ENCODE data around the gene ASPA. TPM values are rescaled to one million over a fixed set of nuclear protein-coding genes. Genes with fewer than 3 reads are reported as not detected.

Gene ASPA
- polyA plus RNA-seq, 3 donors from 2014 or later, result not detected

DNA sequence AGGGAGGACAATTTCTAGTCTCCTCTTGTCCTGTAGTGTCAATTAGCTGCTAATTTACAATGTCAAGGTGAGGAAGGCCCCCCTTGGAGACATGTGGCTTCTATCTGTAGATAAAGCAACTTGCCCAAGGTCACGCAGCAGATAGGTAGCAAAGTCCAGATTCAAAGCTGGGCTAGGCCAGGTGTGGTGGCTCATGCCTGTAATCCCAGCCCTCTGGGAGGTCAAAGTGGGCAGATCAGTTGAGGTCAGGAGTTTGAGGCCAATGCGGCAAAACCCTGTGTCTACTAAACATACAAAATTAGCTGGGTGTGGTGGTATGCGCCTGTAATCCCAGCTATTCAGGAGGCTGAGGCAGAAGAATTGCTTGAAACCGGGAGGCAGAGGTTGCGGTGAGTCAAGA is 70.7 kb downstream of the ASPA start:
- H3K4me3 Mint-ChIP-seq, result no peak overlapping the region
- peaks cover 0 to 11% (median 3%) of the 10 kb centered on the region in 3 donors for H3K27me3 Mint-ChIP-seq (ENCODE audit: low read depth in 3 of 3)
- H3K36me3 Mint-ChIP-seq, result no peaks in the 10 kb centered on the region
- H3K27ac Mint-ChIP-seq, result no peak overlapping the region
- DNase-seq, result no peak
- no peaks in the 10 kb centered on the region for H3K9me3 Mint-ChIP-seq
- H3K4me1 Mint-ChIP-seq, result no peaks in the 10 kb centered on the region

GRCh38 chr17:3546997-3547396 is 71.2 kb downstream of the ASPA start:
- Mint-ChIP-seq H3K4me3 (no peak overlapping the region), H3K9me3 (no peaks in the 10 kb centered on the region), H3K27ac (no peak overlapping the region), H3K27me3 (ENCODE audit: low read depth in 3 of 3) (peaks cover 0 to 11% (median 3%) of the 10 kb centered on the region in 3 donors), H3K36me3 (no peaks in the 10 kb centered on the region), H3K4me1 (no peaks in the 10 kb centered on the region)
- no peak for DNase-seq

DNA sequence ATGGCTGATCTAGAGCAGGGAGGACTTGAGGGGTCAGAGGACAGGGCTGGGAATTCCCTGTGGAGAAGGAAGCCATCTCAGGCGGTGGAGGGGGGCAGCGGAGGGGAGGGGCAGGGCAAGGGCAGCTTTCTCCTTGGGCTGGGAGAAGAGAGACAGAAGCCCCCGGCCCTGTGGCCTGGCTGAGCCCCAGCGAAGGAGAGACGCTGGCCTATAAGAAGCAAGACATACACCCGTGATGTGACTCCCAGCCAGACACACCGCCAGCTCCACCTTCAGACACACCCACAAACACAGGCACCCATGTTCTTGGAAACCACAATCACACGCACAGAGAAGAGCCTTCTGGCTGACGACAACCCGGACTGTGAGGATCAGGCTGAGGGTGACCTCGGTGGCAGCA is 71.8 kb downstream of the ASPA start:
- Mint-ChIP-seq H3K4me1 (no peaks in the 10 kb centered on the region), H3K4me3 (no peak overlapping the region)

DNA sequence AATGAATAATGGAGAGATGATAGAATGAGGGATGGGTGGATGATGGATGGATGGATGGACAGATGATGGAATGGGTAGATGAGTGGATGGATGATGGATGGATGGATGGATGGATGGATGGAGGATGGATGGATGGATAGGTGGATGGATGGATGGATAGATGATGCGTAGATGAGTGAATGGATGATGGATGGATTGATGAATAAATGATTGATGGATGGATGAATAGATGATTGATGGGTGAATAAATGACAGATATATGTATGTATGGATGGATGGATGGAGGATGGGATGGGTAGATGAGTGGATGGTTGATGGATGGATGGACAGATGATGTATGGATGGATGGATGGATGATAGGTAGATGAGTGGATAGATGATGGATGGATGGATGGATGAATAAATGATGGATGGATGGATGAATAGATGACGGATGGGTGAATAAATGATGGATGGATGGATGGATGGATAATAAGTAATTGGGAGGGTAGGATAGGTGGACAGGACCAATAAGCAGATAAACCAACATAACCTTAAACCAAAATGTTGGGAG is 73.9 kb downstream of the ASPA start:
- Mint-ChIP-seq H3K9me3 (no peaks in the 10 kb centered on the region), H3K4me3 (no peak overlapping the region), H3K27me3 (ENCODE audit: low read depth in 3 of 3) (peaks cover 2 to 9% (median 4%) of the 10 kb centered on the region in 3 donors), H3K36me3 (no peaks in the 10 kb centered on the region), H3K4me1 (no peaks in the 10 kb centered on the region), H3K27ac (peak overlapping the region in 1 of 6 donors; percentile 21)
- DNase-seq, result no peak

More for the DNA sequence above, 71.8 kb downstream of the ASPA start:
- no peak for DNase-seq
- Mint-ChIP-seq H3K9me3 (no peaks in the 10 kb centered on the region), H3K27me3 (ENCODE audit: low read depth in 3 of 3) (peaks cover 0 to 11% (median 3%) of the 10 kb centered on the region in 3 donors), H3K27ac (no peak overlapping the region), H3K36me3 (no peaks in the 10 kb centered on the region)

GRCh38 chr17:3551189-3551588 is 75.4 kb downstream of the ASPA start:
- H3K9me3 Mint-ChIP-seq, result no peaks in the 10 kb centered on the region
- H3K27me3 Mint-ChIP-seq (ENCODE audit: low read depth in 3 of 3), result peaks cover 3 to 9% (median 4%) of the 10 kb centered on the region in 3 donors
- no peak overlapping the region for H3K27ac Mint-ChIP-seq
- no peak overlapping the region for H3K4me3 Mint-ChIP-seq
- DNase-seq, result no peak
- no peaks in the 10 kb centered on the region for H3K4me1 Mint-ChIP-seq
- H3K36me3 Mint-ChIP-seq, result no peaks in the 10 kb centered on the region

GRCh38 chr17:3552916-3553315 is 77.1 kb downstream of the ASPA start:
- no peak for DNase-seq
- Mint-ChIP-seq H3K27me3 (ENCODE audit: low read depth in 3 of 3) (peaks cover 3 to 7% (median 4%) of the 10 kb centered on the region in 3 donors), H3K27ac (no peak overlapping the region), H3K9me3 (no peaks in the 10 kb centered on the region), H3K36me3 (no peaks in the 10 kb centered on the region), H3K4me3 (no peak overlapping the region), H3K4me1 (no peaks in the 10 kb centered on the region)

Other genes with a start within 250 kb of the ASPA start
- not detected for gene OR3A1, start 177.6 kb upstream of the ASPA start, polyA plus RNA-seq
- 1 to 10 TPM in 1 of 3 donors, not detected in 2; 3.8 TPM for gene OR3A2, start 89.7 kb upstream of the ASPA start, polyA plus RNA-seq
- gene OR1E1, start 77.6 kb upstream of the ASPA start, polyA plus RNA-seq, result not detected
- not detected for gene OR3A3, start 64.6 kb upstream of the ASPA start, polyA plus RNA-seq
- gene OR1E2, start 42.2 kb upstream of the ASPA start, polyA plus RNA-seq, result not detected
- gene SPATA22, start 4.2 kb upstream of the ASPA start, polyA plus RNA-seq, result not detected
- 1 to 10 TPM in 1 of 3 donors, under 1 TPM in 2; 0.05 to 1.3 (median 0.39) TPM for gene TRPV3, start 81.8 kb downstream of the ASPA start, polyA plus RNA-seq
- gene TRPV1, start 133.4 kb downstream of the ASPA start, polyA plus RNA-seq, result 1 to 10 TPM in 1 of 3 donors, under 1 TPM in 1, not detected in 1; 0.08 to 1.1 TPM
- gene SHPK, start 160.3 kb downstream of the ASPA start, polyA plus RNA-seq, result 1 to 10 TPM; 2.6 to 8.1 (median 6.4) TPM
- gene CTNS, start 160.8 kb downstream of the ASPA start, polyA plus RNA-seq, result 10 to 100 TPM in 1 of 3 donors, 1 to 10 TPM in 2; 6.0 to 12.7 (median 7.2) TPM
- gene TAX1BP3, start 192.6 kb downstream of the ASPA start, polyA plus RNA-seq, result 10 to 100 TPM; 36.1 to 49.2 (median 41.5) TPM
- 100 to 1,000 TPM; 104 to 137 (median 135) TPM for gene EMC6, start 192.8 kb downstream of the ASPA start, polyA plus RNA-seq
- 1 to 10 TPM; 5.9 to 8.9 (median 8.4) TPM for gene P2RX5, start 220.2 kb downstream of the ASPA start, polyA plus RNA-seq
- gene HASPIN, start 247.9 kb downstream of the ASPA start, polyA plus RNA-seq, result under 1 TPM in 2 of 3 donors, not detected in 1; 0.20 to 0.47 TPM

Measured in immature natural killer cell (primary cell).